NCI-H526 (cell line): Measurements from ENCODE around the gene CKS2.
"Not testable (repeated sequence)": the region's sequence is repeated elsewhere in the genome, so short reads cannot be mapped to it uniquely, and the experiment has no call there.

Experiments
- DNase-seq, 2 experiments: peaks; one replicate each; lab custom pipeline; 2025; lab: John Stamatoyannopoulos, UW

The CKS2 gene

GRCh38 chr9:89310475-89311345, at the start of gene CKS2:
TSS of gene CKS2 (plus strand) at chr9:89311195. CDS start at chr9:89311293, 98 bp downstream.
- peak; percentile 97 to 99 for DNase-seq

- DNase-seq, result no peak
These were observed 37.3 kb upstream of the CKS2 start for GRCh38 chr9:89273528-89274279.

- DNase-seq, result no peak
These were observed 36.2 kb upstream of the CKS2 start for GRCh38 chr9:89274838-89275237.

- not testable (repeated sequence) for DNase-seq
These were observed 35.0 kb upstream of the CKS2 start for GRCh38 chr9:89276040-89276439.

GRCh38 chr9:89277043-89277442, 34.0 kb upstream of the CKS2 start:
- no peak for DNase-seq

- no peak for DNase-seq
These were observed 33.5 kb upstream of the CKS2 start for GRCh38 chr9:89277454-89277853.

GRCh38 chr9:89278551-89278950, 32.4 kb upstream of the CKS2 start:
- no peak for DNase-seq

GRCh38 chr9:89278997-89279739, 31.8 kb upstream of the CKS2 start:
- DNase-seq, result peak in 1 of 2 experiments; percentile 58

GRCh38 chr9:89281106-89281505, 29.9 kb upstream of the CKS2 start:
- no peak for DNase-seq

- not testable (repeated sequence) for DNase-seq
These were observed 28.6 kb upstream of the CKS2 start for GRCh38 chr9:89282248-89282968.

- no peak for DNase-seq
These were observed 26.9 kb upstream of the CKS2 start for GRCh38 chr9:89284076-89284475.

- DNase-seq, result no peak
These were observed 19.3 kb upstream of the CKS2 start for GRCh38 chr9:89291741-89292140.

GRCh38 chr9:89293014-89293413, 18.0 kb upstream of the CKS2 start:
- DNase-seq, result no peak

GRCh38 chr9:89295400-89295799, 15.6 kb upstream of the CKS2 start:
- no peak for DNase-seq

GRCh38 chr9:89301996-89302395, 9.0 kb upstream of the CKS2 start:
- not testable (repeated sequence) for DNase-seq

GRCh38 chr9:89304020-89304833, 6.8 kb upstream of the CKS2 start:
- DNase-seq, result no peak

GRCh38 chr9:89304834-89305188, 6.2 kb upstream of the CKS2 start:
- DNase-seq, result no peak

GRCh38 chr9:89305868-89306267, 5.1 kb upstream of the CKS2 start:
- no peak for DNase-seq

GRCh38 chr9:89309166-89309565, 1.8 kb upstream of the CKS2 start:
- DNase-seq, result no peak

GRCh38 chr9:89309608-89310474, 1.2 kb upstream of the CKS2 start:
- DNase-seq, result peak in 1 of 2 experiments; percentile 17
